ENCODE measurements around the gene HS2ST1.

Gene HS2ST1

GRCh38 chr1:87147851-87148250 is 233.4 kb downstream of the HS2ST1 start:
- H3K27ac ChIP-seq (ENCODE audit: insufficient read depth, low read length, poor library complexity, severe bottlenecking): no peak overlapping the region
- peaks cover 5% of the 10 kb centered on the region for H3K4me1 ChIP-seq (ENCODE audit: control insufficient read depth, insufficient read depth, low read length, poor library complexity, severe bottlenecking)
- H3K27me3 ChIP-seq (replicated peaks; ENCODE audit: control insufficient read depth, insufficient read depth, low read length, poor library complexity, severe bottlenecking): no peaks in the 10 kb centered on the region
- no peaks in the 10 kb centered on the region for H3K9me3 ChIP-seq (ENCODE audit: control insufficient read depth, low read length)
- no peak for DNase-seq
- H3K36me3 ChIP-seq (ENCODE audit: control insufficient read depth, insufficient read depth, low read length): no peaks in the 10 kb centered on the region
- no peak overlapping the region for H3K4me3 ChIP-seq (ENCODE audit: insufficient read depth, low read depth, low read length, poor library complexity, severe bottlenecking)

GRCh38 chr1:87148661-87149060 is 234.2 kb downstream of the HS2ST1 start:
- Histone ChIP-seq H3K9me3 (ENCODE audit: control insufficient read depth, low read length) (no peaks in the 10 kb centered on the region), H3K27me3 (replicated peaks; ENCODE audit: control insufficient read depth, insufficient read depth, low read length, poor library complexity, severe bottlenecking) (no peaks in the 10 kb centered on the region), H3K27ac (ENCODE audit: insufficient read depth, low read length, poor library complexity, severe bottlenecking) (no peak overlapping the region), H3K4me1 (ENCODE audit: control insufficient read depth, insufficient read depth, low read length, poor library complexity, severe bottlenecking) (peaks cover 5% of the 10 kb centered on the region), H3K36me3 (ENCODE audit: control insufficient read depth, insufficient read depth, low read length) (no peaks in the 10 kb centered on the region), H3K4me3 (ENCODE audit: insufficient read depth, low read depth, low read length, poor library complexity, severe bottlenecking) (no peak overlapping the region)
- no peak for DNase-seq

GRCh38 chr1:87149241-87150041 is 235.0 kb downstream of the HS2ST1 start:
- Histone ChIP-seq H3K36me3 (ENCODE audit: control insufficient read depth, insufficient read depth, low read length) (no peaks in the 10 kb centered on the region), H3K27me3 (replicated peaks; ENCODE audit: control insufficient read depth, insufficient read depth, low read length, poor library complexity, severe bottlenecking) (no peaks in the 10 kb centered on the region), H3K9me3 (ENCODE audit: control insufficient read depth, low read length) (no peaks in the 10 kb centered on the region), H3K4me1 (ENCODE audit: control insufficient read depth, insufficient read depth, low read length, poor library complexity, severe bottlenecking) (peaks cover 5% of the 10 kb centered on the region), H3K4me3 (ENCODE audit: insufficient read depth, low read depth, low read length, poor library complexity, severe bottlenecking) (no peak overlapping the region), H3K27ac (ENCODE audit: insufficient read depth, low read length, poor library complexity, severe bottlenecking) (no peak overlapping the region)
- no peak for DNase-seq

- Histone ChIP-seq H3K27me3 (replicated peaks; ENCODE audit: control insufficient read depth, insufficient read depth, low read length, poor library complexity, severe bottlenecking) (no peaks in the 10 kb centered on the region), H3K4me3 (ENCODE audit: insufficient read depth, low read depth, low read length, poor library complexity, severe bottlenecking) (no peak overlapping the region), H3K36me3 (ENCODE audit: control insufficient read depth, insufficient read depth, low read length) (no peaks in the 10 kb centered on the region), H3K27ac (ENCODE audit: insufficient read depth, low read length, poor library complexity, severe bottlenecking) (no peak overlapping the region), H3K9me3 (ENCODE audit: control insufficient read depth, low read length) (no peaks in the 10 kb centered on the region), H3K4me1 (ENCODE audit: control insufficient read depth, insufficient read depth, low read length, poor library complexity, severe bottlenecking) (peaks cover 5% of the 10 kb centered on the region)
- DNase-seq: no peak
Measured at GRCh38 chr1:87150143-87150542, 235.7 kb downstream of the HS2ST1 start.

- DNase-seq: no peak
- Histone ChIP-seq H3K36me3 (ENCODE audit: control insufficient read depth, insufficient read depth, low read length) (no peaks in the 10 kb centered on the region), H3K27me3 (replicated peaks; ENCODE audit: control insufficient read depth, insufficient read depth, low read length, poor library complexity, severe bottlenecking) (no peaks in the 10 kb centered on the region), H3K4me1 (ENCODE audit: control insufficient read depth, insufficient read depth, low read length, poor library complexity, severe bottlenecking) (peaks cover 5% of the 10 kb centered on the region), H3K4me3 (ENCODE audit: insufficient read depth, low read depth, low read length, poor library complexity, severe bottlenecking) (peak overlapping the region; percentile 37), H3K27ac (ENCODE audit: insufficient read depth, low read length, poor library complexity, severe bottlenecking) (no peak overlapping the region), H3K9me3 (ENCODE audit: control insufficient read depth, low read length) (no peaks in the 10 kb centered on the region)
Measured at GRCh38 chr1:87151500-87152421, 237.3 kb downstream of the HS2ST1 start.

- H3K27me3 ChIP-seq (replicated peaks; ENCODE audit: control insufficient read depth, insufficient read depth, low read length, poor library complexity, severe bottlenecking): no peaks in the 10 kb centered on the region
- no peak for DNase-seq
- peaks cover 5% of the 10 kb centered on the region for H3K4me1 ChIP-seq (ENCODE audit: control insufficient read depth, insufficient read depth, low read length, poor library complexity, severe bottlenecking)
- H3K4me3 ChIP-seq (ENCODE audit: insufficient read depth, low read depth, low read length, poor library complexity, severe bottlenecking): no peak overlapping the region
- no peaks in the 10 kb centered on the region for H3K9me3 ChIP-seq (ENCODE audit: control insufficient read depth, low read length)
- H3K36me3 ChIP-seq (ENCODE audit: control insufficient read depth, insufficient read depth, low read length): no peaks in the 10 kb centered on the region
- no peak overlapping the region for H3K27ac ChIP-seq (ENCODE audit: insufficient read depth, low read length, poor library complexity, severe bottlenecking)
Measured at GRCh38 chr1:87154384-87154783, 239.9 kb downstream of the HS2ST1 start.

GRCh38 chr1:87155170-87155569 is 240.7 kb downstream of the HS2ST1 start:
- H3K36me3 ChIP-seq (ENCODE audit: control insufficient read depth, insufficient read depth, low read length): no peaks in the 10 kb centered on the region
- no peak overlapping the region for H3K4me3 ChIP-seq (ENCODE audit: insufficient read depth, low read depth, low read length, poor library complexity, severe bottlenecking)

GRCh38 chr1:87155648-87156047 is 241.2 kb downstream of the HS2ST1 start:
- H3K9me3 ChIP-seq (ENCODE audit: control insufficient read depth, low read length): no peaks in the 10 kb centered on the region
- H3K27me3 ChIP-seq (replicated peaks; ENCODE audit: control insufficient read depth, insufficient read depth, low read length, poor library complexity, severe bottlenecking): no peaks in the 10 kb centered on the region
- H3K4me3 ChIP-seq (ENCODE audit: insufficient read depth, low read depth, low read length, poor library complexity, severe bottlenecking): no peak overlapping the region
- peaks cover 5% of the 10 kb centered on the region for H3K4me1 ChIP-seq (ENCODE audit: control insufficient read depth, insufficient read depth, low read length, poor library complexity, severe bottlenecking)
- DNase-seq: no peak
- no peaks in the 10 kb centered on the region for H3K36me3 ChIP-seq (ENCODE audit: control insufficient read depth, insufficient read depth, low read length)
- no peak overlapping the region for H3K27ac ChIP-seq (ENCODE audit: insufficient read depth, low read length, poor library complexity, severe bottlenecking)

More at GRCh38 chr1:87155170-87155569, 240.7 kb downstream of the HS2ST1 start:
- no peak for DNase-seq
- H3K27ac ChIP-seq (ENCODE audit: insufficient read depth, low read length, poor library complexity, severe bottlenecking): no peak overlapping the region
- H3K27me3 ChIP-seq (replicated peaks; ENCODE audit: control insufficient read depth, insufficient read depth, low read length, poor library complexity, severe bottlenecking): no peaks in the 10 kb centered on the region
- H3K4me1 ChIP-seq (ENCODE audit: control insufficient read depth, insufficient read depth, low read length, poor library complexity, severe bottlenecking): peaks cover 5% of the 10 kb centered on the region
- no peaks in the 10 kb centered on the region for H3K9me3 ChIP-seq (ENCODE audit: control insufficient read depth, low read length)

GRCh38 chr1:87156124-87156523 is 241.7 kb downstream of the HS2ST1 start:
- Histone ChIP-seq H3K4me1 (ENCODE audit: control insufficient read depth, insufficient read depth, low read length, poor library complexity, severe bottlenecking) (peaks cover 5% of the 10 kb centered on the region), H3K36me3 (ENCODE audit: control insufficient read depth, insufficient read depth, low read length) (no peaks in the 10 kb centered on the region), H3K27ac (ENCODE audit: insufficient read depth, low read length, poor library complexity, severe bottlenecking) (no peak overlapping the region), H3K9me3 (ENCODE audit: control insufficient read depth, low read length) (no peaks in the 10 kb centered on the region), H3K4me3 (ENCODE audit: insufficient read depth, low read depth, low read length, poor library complexity, severe bottlenecking) (no peak overlapping the region), H3K27me3 (replicated peaks; ENCODE audit: control insufficient read depth, insufficient read depth, low read length, poor library complexity, severe bottlenecking) (no peaks in the 10 kb centered on the region)
- DNase-seq: no peak

GRCh38 chr1:87159378-87159915 is 245.0 kb downstream of the HS2ST1 start:
- Histone ChIP-seq H3K27ac (ENCODE audit: insufficient read depth, low read length, poor library complexity, severe bottlenecking) (no peak overlapping the region), H3K4me1 (ENCODE audit: control insufficient read depth, insufficient read depth, low read length, poor library complexity, severe bottlenecking) (no peaks in the 10 kb centered on the region), H3K27me3 (replicated peaks; ENCODE audit: control insufficient read depth, insufficient read depth, low read length, poor library complexity, severe bottlenecking) (no peaks in the 10 kb centered on the region), H3K9me3 (ENCODE audit: control insufficient read depth, low read length) (no peaks in the 10 kb centered on the region), H3K4me3 (ENCODE audit: insufficient read depth, low read depth, low read length, poor library complexity, severe bottlenecking) (no peak overlapping the region), H3K36me3 (ENCODE audit: control insufficient read depth, insufficient read depth, low read length) (no peaks in the 10 kb centered on the region)
- no peak for DNase-seq

All from effector memory CD4-positive, alpha-beta T cell (primary cell).